GM12873 (cell line): ENCODE data around the gene CABP4.

ENCODE experiments used
- TF ChIP-seq, protein P1 (sequence below): IDR thresholded peaks from 2 replicates; pipeline ENCODE4 v1.5.1; 2012; ENCODE audit warnings: low read depth, mild to moderate bottlenecking, moderate library complexity, low read length, control low read depth; ENCODE audit not compliant: insufficient read depth; ENCODE audit errors: missing control alignments

The CABP4 gene

DNA sequence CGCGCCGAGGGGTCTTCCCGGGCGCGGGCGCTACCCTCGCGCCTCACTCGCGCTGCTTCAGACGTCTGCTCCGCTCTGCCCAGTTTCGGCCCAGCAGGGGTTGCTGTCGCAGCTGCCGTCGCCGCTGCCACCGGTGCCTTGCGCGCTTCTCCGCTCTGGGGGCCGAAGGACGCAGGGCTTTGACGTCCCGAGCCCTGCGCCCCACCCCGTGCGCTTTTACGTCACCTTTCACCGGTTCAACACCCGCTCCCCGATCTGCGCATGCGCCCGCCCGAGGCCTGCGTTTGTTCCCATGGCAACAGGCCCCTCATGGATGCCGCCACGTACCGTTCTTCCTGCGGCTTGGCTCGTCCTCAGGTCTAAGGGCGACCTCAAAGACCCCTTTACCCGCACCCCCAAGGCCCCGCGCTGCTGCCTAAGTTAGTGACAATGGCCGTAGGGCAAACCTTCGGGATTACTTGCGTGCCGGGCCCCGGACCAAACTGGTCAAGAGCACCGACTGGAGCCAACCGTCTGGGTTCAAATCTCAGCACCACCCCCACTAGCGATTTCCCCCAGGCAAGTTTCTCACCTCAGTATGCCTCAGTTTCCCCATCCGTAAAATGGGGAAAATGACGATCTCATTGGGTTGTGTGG, 53.5 kb downstream of the CABP4 start:
- TF ChIP-seq, protein P1, sequence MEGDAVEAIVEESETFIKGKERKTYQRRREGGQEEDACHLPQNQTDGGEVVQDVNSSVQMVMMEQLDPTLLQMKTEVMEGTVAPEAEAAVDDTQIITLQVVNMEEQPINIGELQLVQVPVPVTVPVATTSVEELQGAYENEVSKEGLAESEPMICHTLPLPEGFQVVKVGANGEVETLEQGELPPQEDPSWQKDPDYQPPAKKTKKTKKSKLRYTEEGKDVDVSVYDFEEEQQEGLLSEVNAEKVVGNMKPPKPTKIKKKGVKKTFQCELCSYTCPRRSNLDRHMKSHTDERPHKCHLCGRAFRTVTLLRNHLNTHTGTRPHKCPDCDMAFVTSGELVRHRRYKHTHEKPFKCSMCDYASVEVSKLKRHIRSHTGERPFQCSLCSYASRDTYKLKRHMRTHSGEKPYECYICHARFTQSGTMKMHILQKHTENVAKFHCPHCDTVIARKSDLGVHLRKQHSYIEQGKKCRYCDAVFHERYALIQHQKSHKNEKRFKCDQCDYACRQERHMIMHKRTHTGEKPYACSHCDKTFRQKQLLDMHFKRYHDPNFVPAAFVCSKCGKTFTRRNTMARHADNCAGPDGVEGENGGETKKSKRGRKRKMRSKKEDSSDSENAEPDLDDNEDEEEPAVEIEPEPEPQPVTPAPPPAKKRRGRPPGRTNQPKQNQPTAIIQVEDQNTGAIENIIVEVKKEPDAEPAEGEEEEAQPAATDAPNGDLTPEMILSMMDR, result no peak

DNA sequence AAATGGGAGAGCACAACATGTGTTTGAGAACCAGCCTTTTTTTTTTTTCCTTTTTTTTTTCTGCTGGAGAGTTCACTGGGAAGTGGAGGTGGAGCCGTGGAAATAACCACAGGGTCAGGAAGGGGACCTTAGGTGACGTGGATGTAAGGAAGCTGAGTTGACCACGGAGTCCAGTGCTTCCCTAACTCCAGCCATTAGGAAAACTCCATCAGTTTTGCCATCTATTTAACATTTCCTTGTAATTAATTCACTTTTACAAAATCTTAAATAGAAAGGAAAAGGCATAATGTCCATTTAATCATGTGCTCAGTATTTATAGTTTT, 54.8 kb downstream of the CABP4 start:
- TF ChIP-seq, protein P1, result no peak
